ACC112 (cell line): ENCODE results near the gene PRR9.

Source experiments
- H2AFZ ChIP-seq: fragments of 200-600 bp; sonication (generic); one replicate; pipeline ENCODE4 v1.6.0; 2017; ENCODE audit warnings: antibody characterized with exemption, low read length; ENCODE audit not compliant: unreplicated experiment
- H3K27ac ChIP-seq: fragments of 200-600 bp; sonication (generic); 2 replicates; pipeline ENCODE4 v1.5.1; 2014; ENCODE audit warnings: low read depth, mild to moderate bottlenecking, antibody characterized with exemption, low read length, moderate library complexity
- H3K27me3 ChIP-seq: fragments of 200-600 bp; sonication (generic); 2 replicates; pipeline ENCODE4 v1.6.1; 2014; ENCODE audit warnings: mild to moderate bottlenecking, antibody characterized with exemption, low read length, moderate library complexity, mixed read lengths; ENCODE audit not compliant: insufficient read depth
- H3K36me3 ChIP-seq: fragments of 200-600 bp; sonication (generic); 2 replicates; pipeline ENCODE4 v1.6.1; 2016; ENCODE audit warnings: mild to moderate bottlenecking, antibody characterized with exemption, low read length, moderate library complexity, mixed read lengths; ENCODE audit not compliant: insufficient read depth
- H3K4me1 ChIP-seq: fragments of 200-600 bp; sonication (generic); one replicate; pipeline ENCODE4 v1.6.1; 2016; ENCODE audit warnings: low read length, mixed read lengths; ENCODE audit not compliant: insufficient read depth, unreplicated experiment, control insufficient read depth
- H3K4me3 ChIP-seq: fragments of 200-600 bp; sonication (generic); 2 replicates; pipeline ENCODE4 v1.5.1; 2014; ENCODE audit warnings: mild to moderate bottlenecking, low read depth, low read length
- H3K79me2 ChIP-seq: fragments of 200-600 bp; sonication (generic); one replicate; pipeline ENCODE4 v1.6.0; 2016; ENCODE audit warnings: low read length; ENCODE audit not compliant: control insufficient read depth, unreplicated experiment, insufficient read depth

The PRR9 gene

GRCh38 chr1:153250166-153250565 is 32.8 kb downstream of the PRR9 start:
- Histone ChIP-seq H3K36me3 (no peaks in the 10 kb centered on the region), H3K4me1 (no peaks in the 10 kb centered on the region), H3K79me2 (no peaks in the 10 kb centered on the region), H3K27me3 (no peaks in the 10 kb centered on the region), H2AFZ (no peak overlapping the region), H3K27ac (no peak overlapping the region), H3K4me3 (no peak overlapping the region)

GRCh38 chr1:153251087-153251486 is 33.7 kb downstream of the PRR9 start:
- Histone ChIP-seq H3K36me3 (no peaks in the 10 kb centered on the region), H3K4me1 (no peaks in the 10 kb centered on the region), H3K27me3 (no peaks in the 10 kb centered on the region), H3K27ac (no peak overlapping the region), H3K4me3 (no peak overlapping the region), H2AFZ (no peak overlapping the region), H3K79me2 (no peaks in the 10 kb centered on the region)

GRCh38 chr1:153251562-153251961 is 34.2 kb downstream of the PRR9 start:
- Histone ChIP-seq H3K4me3 (no peak overlapping the region), H2AFZ (no peak overlapping the region), H3K36me3 (no peaks in the 10 kb centered on the region), H3K27me3 (no peaks in the 10 kb centered on the region), H3K4me1 (no peaks in the 10 kb centered on the region), H3K79me2 (no peaks in the 10 kb centered on the region), H3K27ac (no peak overlapping the region)

- Histone ChIP-seq H3K4me1 (no peaks in the 10 kb centered on the region), H3K27me3 (no peaks in the 10 kb centered on the region), H3K36me3 (no peaks in the 10 kb centered on the region), H3K4me3 (no peak overlapping the region), H3K27ac (no peak overlapping the region), H2AFZ (no peak overlapping the region), H3K79me2 (no peaks in the 10 kb centered on the region)
Observed at GRCh38 chr1:153251988-153252387, 34.6 kb downstream of the PRR9 start.

- H3K4me3 ChIP-seq: no peak overlapping the region
- peaks cover under 1% of the 10 kb centered on the region; the same call in 1 of the 2 replicates for H3K27me3 ChIP-seq
- H3K4me1 ChIP-seq: no peaks in the 10 kb centered on the region
- H3K36me3 ChIP-seq: no peaks in the 10 kb centered on the region
- H3K27ac ChIP-seq: no peak overlapping the region
- H3K79me2 ChIP-seq: no peaks in the 10 kb centered on the region
- H2AFZ ChIP-seq: no peak overlapping the region
Observed at GRCh38 chr1:153253076-153253475, 35.7 kb downstream of the PRR9 start.

GRCh38 chr1:153253693-153254092 is 36.3 kb downstream of the PRR9 start:
- Histone ChIP-seq H3K27ac (no peak overlapping the region), H3K79me2 (no peaks in the 10 kb centered on the region)

GRCh38 chr1:153259387-153259786 is 42.0 kb downstream of the PRR9 start, which contains the start of gene LORICRIN:
Gene LORICRIN, plus strand, starts transcription at chr1:153259687. Its CDS starts 1,263 bp downstream, at chr1:153260950.
- Histone ChIP-seq H3K4me3 (no peak within 1 kb of the TSS), H3K36me3 (no peaks in the 10 kb centered on the region), H3K27me3 (peaks cover 62% of the 10 kb centered on the region), H3K79me2 (no peaks in the 10 kb centered on the region), H3K27ac (no peak within 1 kb of the TSS), H2AFZ (no peak within 1 kb of the TSS), H3K4me1 (no peaks in the 10 kb centered on the region)

More at GRCh38 chr1:153253693-153254092, 36.3 kb downstream of the PRR9 start:
- Histone ChIP-seq H3K36me3 (no peaks in the 10 kb centered on the region), H3K27me3 (peaks cover 7% of the 10 kb centered on the region), H3K4me1 (no peaks in the 10 kb centered on the region), H2AFZ (no peak overlapping the region), H3K4me3 (no peak overlapping the region)

- Histone ChIP-seq H2AFZ (no peak overlapping the region), H3K4me3 (no peak overlapping the region), H3K27me3 (peaks cover 73% of the 10 kb centered on the region)
Observed at GRCh38 chr1:153260585-153261280, 43.3 kb downstream of the PRR9 start.

GRCh38 chr1:153261281-153262069 is 44.1 kb downstream of the PRR9 start:
- Histone ChIP-seq H3K4me3 (no peak overlapping the region), H3K27ac (no peak overlapping the region), H3K4me1 (no peaks in the 10 kb centered on the region), H3K79me2 (no peaks in the 10 kb centered on the region), H3K27me3 (peaks cover 75% of the 10 kb centered on the region), H2AFZ (no peak overlapping the region), H3K36me3 (no peaks in the 10 kb centered on the region)

More at GRCh38 chr1:153260585-153261280, 43.3 kb downstream of the PRR9 start:
- Histone ChIP-seq H3K79me2 (no peaks in the 10 kb centered on the region), H3K27ac (no peak overlapping the region), H3K36me3 (no peaks in the 10 kb centered on the region), H3K4me1 (no peaks in the 10 kb centered on the region)

- no peak overlapping the region for H2AFZ ChIP-seq
- H3K4me3 ChIP-seq: no peak overlapping the region
- H3K36me3 ChIP-seq: no peaks in the 10 kb centered on the region
- H3K79me2 ChIP-seq: no peaks in the 10 kb centered on the region
- H3K27ac ChIP-seq: no peak overlapping the region
- no peaks in the 10 kb centered on the region for H3K4me1 ChIP-seq
- peaks cover 77% of the 10 kb centered on the region for H3K27me3 ChIP-seq
Observed at GRCh38 chr1:153262070-153262366, 44.6 kb downstream of the PRR9 start.
